Right lobe of liver (tissue), 4 donors: ENCODE data around the gene C1orf198.

Source experiments
- CTCF ChIP-seq, 4 donors: fragments of 200-600 bp in 3 of 4; fragments of 450-650 bp in 1 of 4; IDR thresholded peaks; one replicate each; pipeline versions ENCODE4 v1.5.1 to v1.8.0; 2016 to 2022; ENCODE audit warnings: antibody characterized with exemption in 4 of 4, mild to moderate bottlenecking in 2 of 4
- POLR2A ChIP-seq: fragments of 450-650 bp; IDR thresholded peaks from one replicate; pipeline ENCODE4 v1.6.1; 2017; ENCODE audit warnings: antibody characterized with exemption, mild to moderate bottlenecking
- donor health status: DM: no; HTN: no; CAD: no.
- donor health status: DM: no; HTN: no; CAD: no.
- donor health status: DM: no; HTN: yes; CAD: no.

GRCh38 chr1:230806552-230806951 is 61.8 kb downstream of the C1orf198 start:
- TF ChIP-seq CTCF (IDR thresholded peaks at IDR 0.05) (no peak), POLR2A (no peak)
